GM19395 (cell line): ENCODE measurements around the gene KCTD11.

Experiments used
- ATAC-seq: cut with Tn5 transposase; IDR thresholded peaks from one replicate; pipeline ENCODE4 v1.9.1; 2021; ENCODE audit warnings: mild to moderate bottlenecking, moderate library complexity; ENCODE audit not compliant: unreplicated experiment

The KCTD11 gene

GRCh38 chr17:7351665-7352502 is at the start of gene KCTD11:
Gene KCTD11 (plus strand): TSS chr17:7352162.
- ATAC-seq, result peak; percentile 66

- ATAC-seq, result no peak
These were observed 47.8 kb upstream of the KCTD11 start for GRCh38 chr17:7304179-7304578.

- ATAC-seq, result peak; percentile 72
These were observed 44.9 kb upstream of the KCTD11 start, which contains the start of gene EIF5A for GRCh38 chr17:7306911-7307685. Gene EIF5A (plus strand): TSS chr17:7307628. CDS start chr17:7309636, 2,008 bp downstream.

- no peak for ATAC-seq
These were observed 44.0 kb upstream of the KCTD11 start for GRCh38 chr17:7307686-7308624.

GRCh38 chr17:7308625-7309433 is 43.1 kb upstream of the KCTD11 start:
- no peak for ATAC-seq

GRCh38 chr17:7309628-7310027 is 42.3 kb upstream of the KCTD11 start:
- ATAC-seq, result no peak

GRCh38 chr17:7311110-7311705 is 40.8 kb upstream of the KCTD11 start:
- no peak for ATAC-seq

- no peak for ATAC-seq
These were observed 39.4 kb upstream of the KCTD11 start for GRCh38 chr17:7312432-7313087.

- no peak for ATAC-seq
These were observed 38.7 kb upstream of the KCTD11 start for GRCh38 chr17:7313088-7313889.

GRCh38 chr17:7313890-7314718 is 37.9 kb upstream of the KCTD11 start:
- ATAC-seq, result no peak

GRCh38 chr17:7314719-7315569 is 37.0 kb upstream of the KCTD11 start, which contains the start of gene GPS2:
Gene GPS2 (minus strand): TSS chr17:7315360. CDS start chr17:7315052, 308 bp downstream.
- ATAC-seq, result peak; percentile 70

GRCh38 chr17:7315570-7316235 is 36.3 kb upstream of the KCTD11 start:
- ATAC-seq, result peak; percentile 19

- no peak for ATAC-seq
These were observed 34.7 kb upstream of the KCTD11 start for GRCh38 chr17:7317161-7317803.

- ATAC-seq, result no peak
These were observed 33.7 kb upstream of the KCTD11 start for GRCh38 chr17:7318121-7318860.

GRCh38 chr17:7321466-7321865 is 30.5 kb upstream of the KCTD11 start:
- no peak for ATAC-seq
